Esophagus squamous epithelium (tissue), 5 donors: ENCODE results near the gene EIF3CL. TPM values are rescaled to one million over a fixed set of nuclear protein-coding genes. Genes with fewer than 3 reads are reported as not detected.
"Not testable (repeated sequence)": the region's sequence is repeated elsewhere in the genome, so short reads cannot be mapped to it uniquely, and the experiment has no call there.

ENCODE experiments used
- DNase-seq: peaks from one replicate; lab custom pipeline; 2025; lab: John Stamatoyannopoulos, UW
- H3K27ac ChIP-seq, 4 donors: fragments of 200-600 bp; sonication (generic); one replicate each; pipeline ENCODE4 v1.5.1; 2016 to 2019; ENCODE audit warnings: mild to moderate bottlenecking in 1 of 4
- H3K27me3 ChIP-seq, 4 donors: fragments of 200-600 bp; sonication (generic); 1 replicate in 3 of 4; 2 replicates in 1 of 4; pipeline versions ENCODE4 v1.5.1 to v1.6.0; 2017 to 2021; ENCODE audit warnings: antibody characterized with exemption in 1 of 4
- H3K36me3 ChIP-seq, 3 donors: fragments of 200-600 bp; sonication (generic); one replicate each; pipeline ENCODE4 v1.5.1; 2016 to 2019
- H3K4me1 ChIP-seq, 3 donors: fragments of 200-600 bp; sonication (generic); one replicate each; pipeline ENCODE4 v1.5.1; 2017 to 2019
- H3K4me3 ChIP-seq, 4 donors: fragments of 200-600 bp; sonication (generic); 1 replicate in 3 of 4; 2 replicates in 1 of 4; pipeline ENCODE4 v1.5.1; 2016 to 2019; ENCODE audit warnings: mild to moderate bottlenecking in 2 of 4, moderate library complexity in 1 of 4
- H3K9me3 ChIP-seq, 3 donors: fragments of 200-600 bp; sonication (generic); one replicate each; pipeline ENCODE4 v1.5.1; 2016 to 2019
- WGBS, 2 donors: methylation state at CpG; one replicate each; pipeline ENCODE4 v1.1.5; 2018; 5-methylcytosine and 5-hydroxymethylcytosine counted together
- intact Hi-C: fragments of 100-400 bp; cut with DNase I; formaldehyde crosslinking; loops from one replicate; pipeline ENCODE4 v1.15.0; 2022
- total RNA-seq, 4 donors: library from RNA; depleted of rRNA; stranded (reverse); fragments of >200 nt; gene quantifications; one replicate each; pipeline ENCODE4 v1.1.0, GENCODE V29; 2016
- donor health status: DM: yes; HTN: yes; CAD: no.

EIF3CL gene, protein sequence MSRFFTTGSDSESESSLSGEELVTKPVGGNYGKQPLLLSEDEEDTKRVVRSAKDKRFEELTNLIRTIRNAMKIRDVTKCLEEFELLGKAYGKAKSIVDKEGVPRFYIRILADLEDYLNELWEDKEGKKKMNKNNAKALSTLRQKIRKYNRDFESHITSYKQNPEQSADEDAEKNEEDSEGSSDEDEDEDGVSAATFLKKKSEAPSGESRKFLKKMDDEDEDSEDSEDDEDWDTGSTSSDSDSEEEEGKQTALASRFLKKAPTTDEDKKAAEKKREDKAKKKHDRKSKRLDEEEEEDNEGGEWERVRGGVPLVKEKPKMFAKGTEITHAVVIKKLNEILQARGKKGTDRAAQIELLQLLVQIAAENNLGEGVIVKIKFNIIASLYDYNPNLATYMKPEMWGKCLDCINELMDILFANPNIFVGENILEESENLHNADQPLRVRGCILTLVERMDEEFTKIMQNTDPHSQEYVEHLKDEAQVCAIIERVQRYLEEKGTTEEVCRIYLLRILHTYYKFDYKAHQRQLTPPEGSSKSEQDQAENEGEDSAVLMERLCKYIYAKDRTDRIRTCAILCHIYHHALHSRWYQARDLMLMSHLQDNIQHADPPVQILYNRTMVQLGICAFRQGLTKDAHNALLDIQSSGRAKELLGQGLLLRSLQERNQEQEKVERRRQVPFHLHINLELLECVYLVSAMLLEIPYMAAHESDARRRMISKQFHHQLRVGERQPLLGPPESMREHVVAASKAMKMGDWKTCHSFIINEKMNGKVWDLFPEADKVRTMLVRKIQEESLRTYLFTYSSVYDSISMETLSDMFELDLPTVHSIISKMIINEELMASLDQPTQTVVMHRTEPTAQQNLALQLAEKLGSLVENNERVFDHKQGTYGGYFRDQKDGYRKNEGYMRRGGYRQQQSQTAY
- total RNA-seq = 100 to 1,000 TPM; 115 to 271 (median 124) TPM

GRCh38 chr16:28403220-28404072 lies at the start of gene EIF3CL:
TSS of gene EIF3CL (minus strand) at chr16:28403841. CDS start at chr16:28403618, 223 bp downstream.
- H3K4me3 ChIP-seq = peak within 1 kb of the TSS in 2 of 4 donors; percentile 34 to 47
- H3K9me3 ChIP-seq, H3K27ac ChIP-seq, H3K36me3 ChIP-seq, H3K27me3 ChIP-seq, H3K4me1 ChIP-seq, DNase-seq, intact Hi-C loops: not testable (repeated sequence)
- no CpG with 5 or more reads among the region's 66 CpGs for WGBS, 2 donors

DNA sequence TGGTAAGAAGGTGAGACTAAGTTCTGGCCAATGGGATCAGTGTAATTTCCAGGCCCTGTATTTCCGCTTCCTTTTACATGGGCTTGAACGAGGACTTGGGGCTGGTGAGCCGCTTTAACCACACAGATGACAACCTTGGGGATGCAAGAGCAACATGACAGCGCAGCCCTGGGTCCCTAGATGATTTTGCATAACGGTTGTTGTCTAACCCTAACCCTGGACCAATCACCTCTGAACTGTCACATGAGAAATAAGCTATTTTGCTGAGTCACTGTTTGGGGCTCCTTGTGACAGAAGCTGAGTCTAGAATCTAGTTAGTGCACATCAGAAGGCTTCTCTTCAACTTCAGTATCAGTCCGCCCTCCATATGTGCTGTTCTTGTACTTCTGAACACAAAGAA lies 43.4 kb upstream of the EIF3CL start:
- H3K4me1 ChIP-seq, intact Hi-C loops, H3K4me3 ChIP-seq, H3K36me3 ChIP-seq, H3K9me3 ChIP-seq, DNase-seq, H3K27me3 ChIP-seq, H3K27ac ChIP-seq: not testable (repeated sequence)
- no CpG with 5 or more reads among the region's 6 CpGs for WGBS, 2 donors

- H3K4me1 ChIP-seq, H3K27me3 ChIP-seq, DNase-seq, H3K27ac ChIP-seq, intact Hi-C loops, H3K9me3 ChIP-seq, H3K36me3 ChIP-seq, H3K4me3 ChIP-seq: not testable (repeated sequence)
- no CpG with 5 or more reads among the region's 4 CpGs for WGBS, 2 donors
Measured at GRCh38 chr16:28446388-28446787, 42.7 kb upstream of the EIF3CL start.

GRCh38 chr16:28443943-28444342 lies 40.3 kb upstream of the EIF3CL start:
- DNase-seq, H3K4me3 ChIP-seq, H3K27ac ChIP-seq, H3K36me3 ChIP-seq, H3K4me1 ChIP-seq, H3K27me3 ChIP-seq, intact Hi-C loops, H3K9me3 ChIP-seq: not testable (repeated sequence)
- no CpG with 5 or more reads among the region's 6 CpGs for WGBS, 2 donors

- WGBS, 2 donors = 61% methylated on average over 4 of the region's 6 CpGs; no CpG with 5 or more reads in 1 of the 2 donors
- H3K9me3 ChIP-seq, intact Hi-C loops, H3K4me1 ChIP-seq, H3K27me3 ChIP-seq, DNase-seq, H3K4me3 ChIP-seq, H3K36me3 ChIP-seq, H3K27ac ChIP-seq: not testable (repeated sequence)
Measured at GRCh38 chr16:28438899-28439298, 35.3 kb upstream of the EIF3CL start.

DNA sequence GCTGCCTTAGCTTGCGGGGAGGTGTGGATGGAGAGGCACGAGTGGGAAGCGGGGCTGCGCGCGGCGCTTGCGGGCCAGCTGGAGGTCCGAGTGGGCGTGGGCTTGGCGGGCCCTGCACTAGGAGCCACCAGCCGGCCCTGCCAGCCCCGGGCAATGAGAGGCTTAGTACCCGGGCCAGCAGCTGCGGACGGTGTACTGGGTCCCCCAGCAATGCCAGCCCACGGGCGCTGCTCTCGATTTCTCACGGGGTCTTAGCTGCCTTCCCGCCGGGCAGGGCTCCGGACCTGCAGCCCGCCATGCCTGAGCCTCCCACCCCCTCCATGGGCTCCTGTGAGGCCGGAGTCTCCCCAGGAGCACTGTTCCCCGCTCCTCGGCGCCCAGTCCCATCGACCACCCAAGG lies 31.7 kb upstream of the EIF3CL start:
- DNase-seq, H3K36me3 ChIP-seq, H3K4me3 ChIP-seq, H3K27me3 ChIP-seq, H3K9me3 ChIP-seq, intact Hi-C loops, H3K4me1 ChIP-seq, H3K27ac ChIP-seq: not testable (repeated sequence)
- WGBS, 2 donors = no CpG with 5 or more reads among the region's 29 CpGs

DNA sequence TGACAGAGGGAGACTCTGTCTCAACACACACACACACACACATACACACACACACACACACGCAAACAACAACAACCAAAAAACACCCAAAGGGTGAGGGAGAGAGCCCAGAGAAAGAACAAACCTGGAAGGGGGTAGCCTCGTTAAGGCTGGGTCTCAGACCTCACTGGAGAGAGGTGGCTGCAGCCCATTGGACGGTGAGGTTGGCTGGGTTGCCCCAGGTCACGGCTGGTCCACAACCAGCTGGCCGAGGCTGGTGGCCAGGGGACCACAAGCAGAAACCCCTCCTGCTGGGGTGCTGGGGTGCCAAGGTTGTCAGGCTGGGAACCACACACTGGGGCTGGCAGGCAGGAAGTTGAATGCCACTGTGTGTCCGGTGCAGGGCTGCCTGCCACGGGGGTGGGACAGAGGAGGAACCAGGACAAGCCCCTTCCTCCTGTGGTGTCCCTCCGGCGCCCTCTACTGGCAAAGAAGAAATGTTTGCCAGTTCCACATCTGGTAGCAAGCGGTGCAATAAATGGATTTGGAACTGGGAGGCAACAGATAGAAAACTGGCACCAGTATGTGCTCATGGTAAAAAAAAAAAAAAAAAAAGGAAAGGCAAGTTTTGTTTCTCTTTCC lies 22.5 kb upstream of the EIF3CL start:
- H3K9me3 ChIP-seq, H3K4me1 ChIP-seq, intact Hi-C loops, H3K4me3 ChIP-seq, H3K36me3 ChIP-seq, H3K27ac ChIP-seq, DNase-seq, H3K27me3 ChIP-seq: not testable (repeated sequence)
- no CpG with 5 or more reads among the region's 10 CpGs for WGBS, 2 donors

DNA sequence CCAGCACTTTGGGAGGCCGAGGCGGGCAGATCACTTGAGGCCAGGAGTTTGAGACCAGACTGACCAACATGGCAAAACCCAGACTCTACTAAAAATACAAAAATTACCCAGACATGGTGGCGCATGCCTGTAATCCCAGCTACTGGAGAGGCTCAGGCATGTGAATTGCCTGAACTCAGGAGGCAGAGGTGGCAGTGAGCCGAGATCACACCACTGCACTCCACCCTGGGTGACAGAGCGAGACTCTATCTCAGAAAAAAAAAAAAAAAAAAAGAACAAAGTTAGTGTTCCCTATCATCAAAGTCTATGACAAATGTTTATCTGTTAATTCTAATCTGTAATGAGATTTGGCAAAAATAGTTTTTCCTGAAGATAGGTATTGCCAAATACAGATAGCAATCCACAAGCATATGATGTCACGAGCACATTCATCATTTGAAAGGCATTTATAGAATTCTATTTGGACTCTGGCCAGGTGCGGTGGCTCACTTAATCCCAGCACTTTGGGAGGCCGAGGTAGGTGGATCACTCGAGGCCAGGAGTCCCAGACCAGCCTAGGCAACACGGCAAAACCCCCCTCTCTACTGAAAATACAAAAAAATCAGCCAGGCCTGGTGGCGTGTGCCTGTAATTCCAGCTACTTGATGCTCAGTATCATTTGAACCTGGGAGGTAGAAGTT lies 17.6 kb upstream of the EIF3CL start:
- H3K9me3 ChIP-seq, H3K27me3 ChIP-seq, H3K27ac ChIP-seq, H3K4me1 ChIP-seq, H3K36me3 ChIP-seq, DNase-seq, intact Hi-C loops, H3K4me3 ChIP-seq: not testable (repeated sequence)
- no CpG with 5 or more reads among the region's 11 CpGs for WGBS, 2 donors

GRCh38 chr16:28417033-28417432 lies 13.4 kb upstream of the EIF3CL start:
- WGBS, 2 donors = no CpG with 5 or more reads among the region's 30 CpGs
- H3K9me3 ChIP-seq, H3K27ac ChIP-seq, H3K27me3 ChIP-seq, intact Hi-C loops, H3K4me3 ChIP-seq, DNase-seq, H3K36me3 ChIP-seq, H3K4me1 ChIP-seq: not testable (repeated sequence)

- H3K27ac ChIP-seq, H3K4me1 ChIP-seq, H3K36me3 ChIP-seq, DNase-seq, H3K9me3 ChIP-seq, intact Hi-C loops, H3K27me3 ChIP-seq, H3K4me3 ChIP-seq: not testable (repeated sequence)
- 83 to 88% methylated on average over 6 to 14 of the region's 18 CpGs for WGBS, 2 donors
Measured at GRCh38 chr16:28414530-28414929, 10.9 kb upstream of the EIF3CL start.

DNA sequence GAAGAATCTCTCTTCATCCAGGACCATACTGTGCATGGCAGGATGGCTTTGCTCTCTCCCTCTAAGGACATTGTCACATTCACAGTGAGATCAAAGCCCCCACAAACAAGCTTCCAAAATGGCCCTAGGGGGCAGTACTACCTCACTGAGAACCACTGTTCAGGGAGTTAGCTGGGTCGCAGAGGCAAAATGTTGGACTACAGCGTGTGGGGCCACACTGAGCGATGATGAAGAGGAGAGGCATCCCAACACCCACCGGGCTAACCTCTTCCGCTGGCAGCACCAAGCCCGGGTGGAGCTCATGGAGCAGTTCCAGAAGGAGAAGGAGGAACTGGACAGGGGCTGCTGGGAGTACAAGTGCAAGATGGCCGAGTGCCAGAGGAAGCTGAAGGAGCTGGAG lies 9.9 kb upstream of the EIF3CL start:
- H3K4me1 ChIP-seq, H3K27me3 ChIP-seq, H3K4me3 ChIP-seq, intact Hi-C loops, H3K36me3 ChIP-seq, H3K9me3 ChIP-seq, DNase-seq, H3K27ac ChIP-seq: not testable (repeated sequence)
- WGBS, 2 donors = no CpG with 5 or more reads among the region's 7 CpGs
